Measurements from ENCODE around the gene ZNG1A.
"Not testable (repeated sequence)": the region's sequence is repeated elsewhere in the genome, so short reads cannot be mapped to it uniquely, and the experiment has no call there.

DNA sequence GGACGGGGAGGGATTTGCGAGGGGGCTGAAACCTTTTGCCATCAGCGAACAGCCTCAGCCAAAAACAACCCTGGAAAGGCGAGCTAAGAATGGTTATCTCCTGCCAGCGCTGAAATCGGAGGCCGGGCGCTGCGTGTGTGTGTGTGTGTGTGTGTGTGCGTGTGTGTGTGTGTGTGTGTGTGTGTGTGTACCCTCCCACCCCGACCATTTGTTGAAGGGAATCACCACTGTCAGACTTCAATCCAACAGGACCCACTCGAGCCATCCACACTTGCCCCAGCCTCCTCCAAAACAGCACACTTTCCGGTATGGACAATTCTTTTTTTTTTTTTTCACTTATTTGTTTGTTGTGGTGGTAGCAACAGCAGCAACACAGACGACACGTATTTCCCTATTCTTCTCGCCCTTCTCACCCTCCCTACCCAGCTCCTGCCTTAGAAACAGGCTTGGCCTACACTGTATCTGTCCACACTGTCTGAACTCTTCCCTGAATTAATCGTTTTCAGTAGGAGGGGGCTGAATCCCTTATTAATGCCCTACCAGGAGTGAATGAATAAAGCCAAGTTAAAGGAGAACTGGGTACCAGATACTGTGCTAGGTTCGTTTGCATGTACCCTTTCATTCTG, 104.8 kb downstream of the ZNG1A start:
- not testable (repeated sequence) for TF ChIP-seq CTCF (conservative IDR thresholded peaks at IDR 0.05; ENCODE audit: low read length); EZH2phosphoT487 (IDR thresholded peaks at IDR 0.05; ENCODE audit: borderline replicate concordance, low read depth, low read length)
